Measurements from ENCODE around the gene AP3B1.

The AP3B1 gene

GRCh38 chr5:78328585-78329173 lies 34.2 kb upstream of the AP3B1 start:
- H3K9ac ChIP-seq (ENCODE audit: low read depth, low read length) = no peak overlapping the region
- no peak for TF ChIP-seq EZH2 (IDR thresholded peaks at IDR 0.05; ENCODE audit: borderline replicate concordance, low read depth, low read length, severe bottlenecking)
- TF ChIP-seq, protein P1, sequence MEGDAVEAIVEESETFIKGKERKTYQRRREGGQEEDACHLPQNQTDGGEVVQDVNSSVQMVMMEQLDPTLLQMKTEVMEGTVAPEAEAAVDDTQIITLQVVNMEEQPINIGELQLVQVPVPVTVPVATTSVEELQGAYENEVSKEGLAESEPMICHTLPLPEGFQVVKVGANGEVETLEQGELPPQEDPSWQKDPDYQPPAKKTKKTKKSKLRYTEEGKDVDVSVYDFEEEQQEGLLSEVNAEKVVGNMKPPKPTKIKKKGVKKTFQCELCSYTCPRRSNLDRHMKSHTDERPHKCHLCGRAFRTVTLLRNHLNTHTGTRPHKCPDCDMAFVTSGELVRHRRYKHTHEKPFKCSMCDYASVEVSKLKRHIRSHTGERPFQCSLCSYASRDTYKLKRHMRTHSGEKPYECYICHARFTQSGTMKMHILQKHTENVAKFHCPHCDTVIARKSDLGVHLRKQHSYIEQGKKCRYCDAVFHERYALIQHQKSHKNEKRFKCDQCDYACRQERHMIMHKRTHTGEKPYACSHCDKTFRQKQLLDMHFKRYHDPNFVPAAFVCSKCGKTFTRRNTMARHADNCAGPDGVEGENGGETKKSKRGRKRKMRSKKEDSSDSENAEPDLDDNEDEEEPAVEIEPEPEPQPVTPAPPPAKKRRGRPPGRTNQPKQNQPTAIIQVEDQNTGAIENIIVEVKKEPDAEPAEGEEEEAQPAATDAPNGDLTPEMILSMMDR (IDR thresholded peaks at IDR 0.05; ENCODE audit: borderline replicate concordance, extremely low read depth, low read length, poor library complexity, severe bottlenecking) = no peak
- ATAC-seq (ENCODE audit: insufficient read depth, low read depth) (no peak; the same call in 2 of the 3 replicates), DNase-seq (no peak)
- no peaks in the 10 kb centered on the region for H3K4me1 ChIP-seq (ENCODE audit: insufficient read depth, low read length)
- H3K36me3 ChIP-seq (ENCODE audit: insufficient read depth, low read length) = no peaks in the 10 kb centered on the region
- no peak overlapping the region for H3K4me2 ChIP-seq (ENCODE audit: insufficient read depth, low read length)
- H2AFZ ChIP-seq (ENCODE audit: low read depth, low read length) = no peak overlapping the region
- H4K20me1 ChIP-seq (ENCODE audit: insufficient read depth, low read length) = no peaks in the 10 kb centered on the region
- H3K4me3 ChIP-seq (ENCODE audit: low read depth in 1 of 2, low read length in 2 of 2) = no peak overlapping the region
- no peak overlapping the region for H3K27ac ChIP-seq (ENCODE audit: low read length)
- H3K79me2 ChIP-seq (ENCODE audit: insufficient read depth, low read length) = no peaks in the 10 kb centered on the region
- H3K27me3 ChIP-seq (ENCODE audit: insufficient read depth, low read length, poor library complexity) = no peaks in the 10 kb centered on the region
- no peaks in the 10 kb centered on the region for H3K9me3 ChIP-seq (ENCODE audit: insufficient read depth, low read length, severe bottlenecking)

DNA sequence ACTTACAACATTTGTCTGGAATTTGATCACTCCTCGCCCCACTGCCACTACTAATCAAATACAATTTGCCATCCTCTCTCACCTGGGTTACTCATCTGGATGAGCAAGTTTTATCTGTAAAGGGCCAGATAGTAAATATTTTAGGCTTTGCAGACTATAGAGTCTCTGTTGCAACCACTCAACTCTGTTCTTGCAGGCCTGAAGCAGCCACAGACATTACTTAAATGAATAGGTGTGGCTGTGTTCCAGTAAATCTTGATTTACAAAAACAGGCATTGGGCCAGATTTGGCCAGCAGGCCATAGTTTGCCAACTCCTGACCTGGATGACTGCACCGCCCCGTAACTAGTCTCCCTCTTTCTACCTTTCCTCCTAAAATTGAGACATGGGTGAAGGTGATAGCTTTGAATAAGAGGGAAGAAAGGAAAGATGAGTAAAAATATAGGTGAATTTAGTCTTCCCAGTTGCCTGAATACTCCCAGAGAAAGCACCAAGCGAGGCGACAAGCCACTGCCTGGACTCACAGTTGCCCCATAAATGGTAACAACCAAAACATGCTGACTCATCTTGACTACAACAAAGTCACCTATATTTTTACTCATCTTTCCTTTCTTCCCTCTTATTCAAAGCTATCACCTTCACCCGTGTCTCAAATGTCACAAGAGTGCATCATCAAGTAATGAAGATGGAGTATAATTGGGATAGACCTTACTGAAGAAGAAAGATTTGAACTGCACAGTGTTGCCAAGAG lies 33.4 kb upstream of the AP3B1 start:
- Histone ChIP-seq H3K27me3 (ENCODE audit: insufficient read depth, low read length, poor library complexity) (no peaks in the 10 kb centered on the region), H3K79me2 (ENCODE audit: insufficient read depth, low read length) (no peaks in the 10 kb centered on the region), H3K4me1 (ENCODE audit: insufficient read depth, low read length) (no peaks in the 10 kb centered on the region), H3K36me3 (ENCODE audit: insufficient read depth, low read length) (no peaks in the 10 kb centered on the region), H4K20me1 (ENCODE audit: insufficient read depth, low read length) (no peaks in the 10 kb centered on the region), H3K9ac (ENCODE audit: low read depth, low read length) (no peak overlapping the region), H3K9me3 (ENCODE audit: insufficient read depth, low read length, severe bottlenecking) (no peaks in the 10 kb centered on the region), H2AFZ (ENCODE audit: low read depth, low read length) (no peak overlapping the region), H3K4me3 (ENCODE audit: low read depth in 1 of 2, low read length in 2 of 2) (no peak overlapping the region), H3K27ac (ENCODE audit: low read length) (no peak overlapping the region), H3K4me2 (ENCODE audit: insufficient read depth, low read length) (no peak overlapping the region)
- TF ChIP-seq EZH2 (IDR thresholded peaks at IDR 0.05; ENCODE audit: borderline replicate concordance, low read depth, low read length, severe bottlenecking) = no peak
- TF ChIP-seq, protein P1 (IDR thresholded peaks at IDR 0.05; ENCODE audit: borderline replicate concordance, extremely low read depth, low read length, poor library complexity, severe bottlenecking) = no peak
- ATAC-seq (ENCODE audit: insufficient read depth, low read depth) = no peak
- no peak for DNase-seq

DNA sequence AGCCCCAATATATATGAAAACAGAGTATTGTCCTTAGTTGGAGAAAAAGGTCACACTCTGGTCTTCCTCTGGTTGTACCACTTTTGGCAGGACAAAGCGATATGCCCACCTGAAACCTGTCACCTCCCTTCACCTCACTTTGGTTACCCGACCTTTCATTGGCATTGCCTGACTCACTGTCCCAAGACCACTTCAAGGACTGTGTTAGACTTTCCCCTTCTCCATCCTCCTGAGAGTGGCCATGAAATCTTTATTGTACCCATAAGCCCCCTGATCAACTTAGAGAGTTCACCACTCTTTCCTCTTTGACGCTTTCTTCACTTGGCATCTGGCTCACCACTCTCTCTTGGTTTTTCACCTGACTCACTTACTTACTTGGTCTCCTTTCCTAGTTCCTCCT lies 32.4 kb upstream of the AP3B1 start:
- Histone ChIP-seq H3K4me1 (ENCODE audit: insufficient read depth, low read length) (no peaks in the 10 kb centered on the region), H3K27ac (ENCODE audit: low read length) (no peak overlapping the region), H4K20me1 (ENCODE audit: insufficient read depth, low read length) (no peaks in the 10 kb centered on the region), H3K79me2 (ENCODE audit: insufficient read depth, low read length) (no peaks in the 10 kb centered on the region), H3K4me2 (ENCODE audit: insufficient read depth, low read length) (no peak overlapping the region), H3K4me3 (ENCODE audit: low read depth in 1 of 2, low read length in 2 of 2) (no peak overlapping the region), H3K9ac (ENCODE audit: low read depth, low read length) (no peak overlapping the region), H3K27me3 (ENCODE audit: insufficient read depth, low read length, poor library complexity) (no peaks in the 10 kb centered on the region), H3K9me3 (ENCODE audit: insufficient read depth, low read length, severe bottlenecking) (no peaks in the 10 kb centered on the region), H2AFZ (ENCODE audit: low read depth, low read length) (no peak overlapping the region), H3K36me3 (ENCODE audit: insufficient read depth, low read length) (no peaks in the 10 kb centered on the region)
- no peak for ATAC-seq (ENCODE audit: insufficient read depth, low read depth)
- no peak for DNase-seq
- TF ChIP-seq EZH2 (IDR thresholded peaks at IDR 0.05; ENCODE audit: borderline replicate concordance, low read depth, low read length, severe bottlenecking) = no peak
- TF ChIP-seq, protein P1 (IDR thresholded peaks at IDR 0.05; ENCODE audit: borderline replicate concordance, extremely low read depth, low read length, poor library complexity, severe bottlenecking) = no peak
